Glutamatergic neuron (in vitro differentiated cells): ENCODE measurements around the gene CCER1. TPM values are rescaled to one million over a fixed set of nuclear protein-coding genes. Genes with fewer than 3 reads are reported as not detected.

Experiments used
- DNase-seq: peaks from one replicate; pipeline ENCODE4 v3.0.0; 2022
- H3K27ac Mint-ChIP-seq: one replicate; pipeline ENCODE4 v1.8.0; 2020; ENCODE audit warnings: mild to moderate bottlenecking, mixed read lengths, inconsistent platforms; ENCODE audit not compliant: unreplicated experiment
- H3K27me3 Mint-ChIP-seq: one replicate; pipeline ENCODE4 v1.8.0; 2020; ENCODE audit warnings: mild to moderate bottlenecking, moderate library complexity, mixed read lengths, inconsistent platforms; ENCODE audit not compliant: unreplicated experiment
- H3K36me3 Mint-ChIP-seq: one replicate; pipeline ENCODE4 v1.8.0; 2020; ENCODE audit warnings: mild to moderate bottlenecking, mixed read lengths, inconsistent platforms; ENCODE audit not compliant: unreplicated experiment
- H3K4me1 Mint-ChIP-seq: one replicate; pipeline ENCODE4 v1.8.0; 2020; ENCODE audit warnings: mild to moderate bottlenecking, low read depth, mixed read lengths, inconsistent platforms; ENCODE audit not compliant: unreplicated experiment
- H3K4me3 Mint-ChIP-seq: one replicate; pipeline ENCODE4 v1.8.0; 2020; ENCODE audit warnings: mild to moderate bottlenecking, mixed read lengths, inconsistent platforms; ENCODE audit not compliant: unreplicated experiment
- H3K9me3 Mint-ChIP-seq: one replicate; pipeline ENCODE4 v1.8.0; 2020; ENCODE audit warnings: mild to moderate bottlenecking, moderate library complexity, mixed read lengths, inconsistent platforms; ENCODE audit not compliant: unreplicated experiment
- CTCF ChIP-seq: fragments of 200-600 bp; sonication (generic); IDR thresholded peaks from one replicate; pipeline ENCODE4 v1.5.0; 2021; ENCODE audit not compliant: partially characterized antibody, unreplicated experiment
- total RNA-seq: library from RNA; stranded (reverse); fragmentation: NEBNext Ultra II Directional; extraction: Animal tissue kit (Norgen Biotek cat#: 25700); gene quantifications from one replicate; pipeline ENCODE4 v1.2.1, GENCODE V29; 2021; ENCODE audit not compliant: unreplicated experiment

CCER1 gene
- total RNA-seq, 1 donor from 2014 or later, result not detected

- H3K36me3 Mint-ChIP-seq, result no peaks in the 10 kb centered on the region
- peaks cover 2% of the 10 kb centered on the region for H3K27me3 Mint-ChIP-seq
- H3K9me3 Mint-ChIP-seq, result no peaks in the 10 kb centered on the region
- no peak for DNase-seq
- H3K27ac Mint-ChIP-seq, result no peak overlapping the region
- no peak for TF ChIP-seq CTCF
- no peak overlapping the region for H3K4me3 Mint-ChIP-seq
- H3K4me1 Mint-ChIP-seq, result no peaks in the 10 kb centered on the region
These were observed 15.5 kb upstream of the CCER1 start for GRCh38 chr12:90970471-90970870.

- no peaks in the 10 kb centered on the region for H3K36me3 Mint-ChIP-seq
- no peaks in the 10 kb centered on the region for H3K4me1 Mint-ChIP-seq
- no peaks in the 10 kb centered on the region for H3K9me3 Mint-ChIP-seq
- H3K27ac Mint-ChIP-seq, result no peak overlapping the region
- no peak overlapping the region for H3K4me3 Mint-ChIP-seq
- no peak for DNase-seq
- H3K27me3 Mint-ChIP-seq, result peaks cover 2% of the 10 kb centered on the region
- no peak for TF ChIP-seq CTCF
These were observed 14.9 kb upstream of the CCER1 start for GRCh38 chr12:90969851-90970250.

GRCh38 chr12:90969346-90969745 is 14.4 kb upstream of the CCER1 start:
- Mint-ChIP-seq H3K4me1 (no peaks in the 10 kb centered on the region), H3K27ac (no peak overlapping the region), H3K4me3 (no peak overlapping the region), H3K36me3 (no peaks in the 10 kb centered on the region), H3K9me3 (no peaks in the 10 kb centered on the region), H3K27me3 (peaks cover 2% of the 10 kb centered on the region)
- TF ChIP-seq CTCF, result no peak
- DNase-seq, result no peak

- no peak overlapping the region for H3K4me3 Mint-ChIP-seq
- DNase-seq, result no peak
- H3K36me3 Mint-ChIP-seq, result no peaks in the 10 kb centered on the region
- H3K9me3 Mint-ChIP-seq, result no peaks in the 10 kb centered on the region
- peaks cover 2% of the 10 kb centered on the region for H3K27me3 Mint-ChIP-seq
- H3K4me1 Mint-ChIP-seq, result no peaks in the 10 kb centered on the region
- no peak for TF ChIP-seq CTCF
- H3K27ac Mint-ChIP-seq, result no peak overlapping the region
These were observed 10.2 kb upstream of the CCER1 start for GRCh38 chr12:90965204-90965603.

GRCh38 chr12:90964616-90965015 is 9.6 kb upstream of the CCER1 start:
- no peaks in the 10 kb centered on the region for H3K36me3 Mint-ChIP-seq
- no peak for TF ChIP-seq CTCF
- DNase-seq, result no peak
- H3K27me3 Mint-ChIP-seq, result peaks cover 2% of the 10 kb centered on the region
- H3K9me3 Mint-ChIP-seq, result no peaks in the 10 kb centered on the region
- no peak overlapping the region for H3K27ac Mint-ChIP-seq
- H3K4me3 Mint-ChIP-seq, result no peak overlapping the region
- no peaks in the 10 kb centered on the region for H3K4me1 Mint-ChIP-seq
